Hepatic stellate cell (primary cell): ENCODE measurements around the gene MYT1.

Experiments
- DNase-seq: peaks from one replicate; pipeline ENCODE4 v3.0.0; 2011; ENCODE audit warnings: low spot score

MYT1 gene

DNA sequence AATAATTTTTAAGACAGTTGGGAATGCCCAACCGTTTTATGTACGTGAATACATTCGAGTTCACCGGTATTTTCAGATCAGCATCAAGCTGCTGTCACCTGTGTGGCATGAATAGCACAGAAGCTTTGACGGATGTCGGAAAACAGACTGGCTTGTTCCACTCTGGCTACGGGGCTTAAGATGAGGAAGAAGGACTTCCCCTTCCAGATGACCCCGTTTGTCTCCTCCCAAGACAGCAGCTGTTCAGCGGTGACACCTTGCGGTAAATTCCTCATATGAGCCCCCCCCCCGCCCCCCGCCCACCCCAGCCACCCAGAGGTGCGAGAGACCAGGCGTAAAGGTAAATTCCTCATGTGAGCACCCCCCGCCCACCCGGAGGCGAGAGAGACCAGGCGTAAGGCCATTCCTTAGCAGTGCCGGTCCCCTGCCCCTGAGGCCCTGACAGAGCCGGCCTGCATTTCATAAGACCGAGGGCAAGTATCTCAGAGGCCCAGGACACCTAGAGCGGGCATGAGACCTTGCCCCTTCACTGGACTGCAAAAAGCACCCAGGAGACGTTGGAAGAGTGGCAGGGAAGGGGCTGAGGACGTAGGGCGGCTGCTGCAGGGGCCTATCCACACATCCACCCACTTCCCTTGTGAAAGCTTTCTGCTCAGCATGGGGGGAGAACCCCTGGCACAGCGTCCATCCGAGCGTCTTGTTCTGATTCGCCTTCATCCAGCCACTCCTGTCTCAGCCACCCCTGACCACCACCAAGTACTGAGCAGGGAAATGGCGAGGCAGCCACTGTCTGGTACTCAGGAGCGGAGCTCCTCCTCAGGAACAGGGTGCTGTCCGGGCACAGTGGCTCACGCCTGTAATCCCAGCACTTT is 84.0 kb downstream of the MYT1 start:
- DNase-seq, result no peak

DNA sequence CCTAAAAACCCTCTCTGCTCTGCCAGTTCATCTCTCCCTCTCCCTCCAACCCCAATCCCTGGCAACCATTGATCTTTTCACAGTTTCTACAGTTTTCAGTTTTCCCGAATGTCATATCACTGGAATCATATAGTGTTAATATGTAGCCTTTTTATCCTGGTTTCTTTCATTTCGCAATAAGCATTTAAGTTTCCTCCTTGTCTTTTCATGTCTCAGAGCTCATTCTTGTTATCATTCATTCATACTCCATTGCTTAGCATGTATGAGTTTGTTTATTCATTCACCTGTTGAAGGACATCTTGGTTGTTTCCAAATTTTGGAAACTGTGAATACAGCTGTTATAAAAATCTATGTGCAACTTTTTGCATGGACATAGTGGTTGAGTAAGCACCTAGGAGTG is 85.8 kb downstream of the MYT1 start:
- no peak for DNase-seq

DNA sequence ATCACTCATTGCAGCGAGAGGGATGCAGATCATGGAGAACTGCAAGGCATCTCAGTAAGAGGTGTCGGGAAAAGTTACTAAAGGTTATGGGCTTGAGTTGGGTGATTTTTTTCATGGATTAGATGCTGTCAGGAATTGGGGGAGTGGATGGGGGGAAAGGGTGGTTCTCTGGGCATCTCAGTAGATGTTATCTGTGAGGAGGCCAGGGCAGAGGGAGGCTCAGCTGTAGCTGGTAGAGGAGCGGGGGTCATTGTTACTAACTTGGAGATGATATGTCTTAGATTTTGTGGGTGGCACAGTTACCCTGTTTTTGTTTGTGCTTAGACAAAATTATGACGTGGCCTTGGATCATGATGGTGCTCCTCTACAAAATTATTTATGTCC is 88.7 kb downstream of the MYT1 start:
- DNase-seq, result no peak

DNA sequence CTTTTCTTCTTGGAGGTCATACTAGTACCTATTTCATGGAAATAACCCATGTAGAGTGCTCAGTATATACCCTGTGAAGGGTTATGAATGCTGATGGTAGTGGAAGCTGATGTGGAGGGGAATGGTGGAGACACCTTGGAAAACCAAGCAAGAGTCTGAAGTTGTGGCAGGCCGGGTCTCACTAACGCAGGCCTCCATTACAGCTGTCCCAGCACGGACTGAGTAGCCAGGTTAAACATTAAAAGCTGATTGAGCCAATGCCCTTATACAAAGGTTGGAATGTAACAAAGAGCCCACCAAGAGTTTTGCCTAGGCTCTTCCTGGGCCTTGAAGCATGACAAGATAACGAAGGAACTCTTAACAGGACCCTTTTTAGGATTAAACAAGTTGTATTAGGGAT is 89.2 kb downstream of the MYT1 start:
- no peak for DNase-seq

DNA sequence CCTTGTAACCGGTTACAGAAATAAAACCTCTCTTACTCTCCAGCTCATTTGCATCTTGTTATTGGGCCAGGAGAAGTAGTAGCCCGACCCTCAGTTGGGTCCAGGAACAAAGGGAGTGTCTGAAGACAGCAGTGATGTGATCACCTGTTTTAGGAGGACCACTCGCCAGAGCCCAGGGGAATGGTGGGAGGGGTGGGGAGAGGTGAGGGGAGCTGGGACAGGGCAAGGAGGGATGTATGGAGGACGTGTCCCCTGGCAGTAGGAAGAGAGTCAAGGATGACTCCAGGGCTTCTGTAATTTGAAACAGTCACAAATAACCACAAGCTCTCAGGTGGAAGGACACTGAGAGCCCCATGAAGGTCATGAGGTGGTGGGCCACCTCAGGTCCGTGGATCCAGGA is 89.9 kb downstream of the MYT1 start:
- no peak for DNase-seq

DNA sequence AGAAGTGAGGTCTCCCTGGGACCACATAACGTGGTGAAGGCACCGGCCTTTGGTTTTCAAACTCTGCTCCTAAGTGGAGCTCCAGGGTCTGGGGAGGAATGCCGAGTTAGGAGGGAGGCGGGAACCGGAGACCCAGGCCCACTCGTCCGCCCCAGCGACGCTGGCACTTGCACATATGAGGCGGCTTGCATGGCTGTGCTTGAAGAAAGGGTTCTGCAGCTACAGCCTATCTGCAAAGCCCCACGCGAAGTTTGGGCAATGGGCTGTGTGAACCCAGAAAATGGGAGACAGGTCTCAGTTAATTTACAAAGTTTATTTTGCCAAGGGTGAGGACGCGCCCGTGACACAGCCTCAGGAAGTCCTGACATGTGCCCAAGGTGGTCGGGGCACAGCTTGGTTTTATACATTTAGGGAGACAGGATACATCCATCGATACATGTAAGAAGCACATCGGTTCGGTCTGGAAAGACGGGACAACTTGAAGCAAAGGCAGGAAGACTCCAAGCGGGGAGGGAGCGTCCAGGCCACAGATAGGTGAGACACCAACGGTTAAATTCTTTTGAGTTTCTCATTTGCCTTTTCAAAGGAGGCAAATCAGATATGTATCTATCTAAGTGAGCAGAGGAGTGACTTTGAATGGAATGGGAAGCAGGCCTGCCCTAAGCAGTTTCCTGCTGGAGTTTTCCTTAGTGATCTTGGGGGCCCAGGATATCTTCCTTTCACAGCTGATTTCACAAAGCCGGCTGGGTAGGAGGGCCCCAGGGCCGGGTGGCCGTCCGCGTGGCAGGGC is 90.5 kb downstream of the MYT1 start:
- DNase-seq, result no peak

DNA sequence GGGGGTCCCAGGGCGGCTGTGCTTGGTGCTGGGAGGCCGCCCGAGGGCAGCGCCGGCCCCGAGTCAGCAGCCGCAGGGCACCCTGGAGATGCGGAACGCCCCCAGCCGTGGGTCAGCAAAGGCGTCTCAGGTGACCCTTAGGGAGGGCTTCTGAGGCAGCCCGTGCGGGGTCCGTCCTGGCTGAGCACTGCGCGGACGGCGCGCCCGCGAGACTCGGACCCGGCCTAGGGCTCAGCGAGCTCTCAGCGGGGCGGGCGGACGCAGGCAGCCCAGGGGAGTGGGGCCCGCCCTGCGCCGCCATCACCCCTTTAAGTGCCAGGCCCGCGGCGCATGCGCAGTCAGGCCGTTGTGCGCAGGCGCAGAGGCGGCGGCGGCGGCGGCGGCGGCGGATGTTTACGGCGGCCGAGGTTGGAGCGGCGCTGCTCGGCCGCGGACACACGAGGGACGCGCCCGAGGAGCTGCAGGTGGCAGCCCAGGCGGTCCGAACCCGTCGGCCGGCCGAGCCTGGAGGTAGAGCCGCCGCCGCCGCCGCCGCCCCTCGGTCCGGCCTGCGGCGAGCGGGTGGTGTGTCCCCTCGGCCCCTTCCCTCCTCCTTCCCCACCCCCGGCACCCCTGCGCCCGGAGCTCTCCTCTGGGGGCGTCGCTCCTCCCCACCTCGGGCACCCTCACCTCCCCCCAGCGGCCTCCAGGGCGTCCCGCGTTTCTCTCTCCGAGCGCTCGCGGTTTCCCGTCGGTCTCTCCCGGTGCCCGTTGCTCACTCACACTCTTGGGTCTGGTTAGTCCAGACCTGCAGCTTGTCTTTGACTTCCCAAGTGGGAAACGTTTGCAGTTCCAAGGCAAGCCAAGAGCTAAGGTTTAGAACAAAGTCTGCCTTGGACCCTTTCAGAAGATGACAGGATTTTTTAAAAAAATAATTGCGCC is 91.4 kb downstream of the MYT1 start, which contains the start of gene PCMTD2:
PCMTD2 (plus strand) TSS at position 388 of the 921 bp plus-strand sequence. CDS start 4,218 bp downstream, outside the sequence.
- peak; percentile 97 for DNase-seq

DNA sequence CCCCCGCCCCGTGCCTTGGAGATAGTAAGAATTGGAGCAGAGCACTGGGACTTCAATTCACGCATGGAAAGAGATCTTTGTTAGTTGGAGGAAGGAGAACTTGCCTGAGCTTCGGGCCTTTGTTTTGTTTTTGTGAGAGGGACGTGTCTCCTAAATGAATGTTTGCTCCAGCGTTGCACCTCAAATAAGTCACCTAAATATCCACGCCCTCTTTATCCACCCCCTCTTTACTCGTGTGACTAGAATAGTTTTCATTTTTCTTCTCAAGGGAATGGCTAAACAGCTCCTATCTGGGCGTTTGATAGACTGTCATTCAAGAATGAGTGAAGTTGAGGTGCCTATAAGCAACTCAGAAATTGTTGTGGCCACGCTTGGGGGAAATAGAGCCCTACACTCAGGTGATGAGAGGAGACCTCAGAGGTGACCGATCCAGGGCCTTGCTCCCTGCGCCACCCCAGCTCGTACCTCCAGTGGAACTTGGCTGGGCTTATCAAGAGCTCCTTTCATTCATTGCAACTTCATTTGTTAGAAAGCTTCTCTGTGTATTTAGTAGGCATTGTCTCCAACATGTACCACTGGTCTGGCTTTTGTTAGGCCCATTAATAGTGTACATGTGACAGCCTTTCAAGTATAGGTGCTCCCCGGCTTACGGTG is 92.2 kb downstream of the MYT1 start:
- DNase-seq, result no peak

DNA sequence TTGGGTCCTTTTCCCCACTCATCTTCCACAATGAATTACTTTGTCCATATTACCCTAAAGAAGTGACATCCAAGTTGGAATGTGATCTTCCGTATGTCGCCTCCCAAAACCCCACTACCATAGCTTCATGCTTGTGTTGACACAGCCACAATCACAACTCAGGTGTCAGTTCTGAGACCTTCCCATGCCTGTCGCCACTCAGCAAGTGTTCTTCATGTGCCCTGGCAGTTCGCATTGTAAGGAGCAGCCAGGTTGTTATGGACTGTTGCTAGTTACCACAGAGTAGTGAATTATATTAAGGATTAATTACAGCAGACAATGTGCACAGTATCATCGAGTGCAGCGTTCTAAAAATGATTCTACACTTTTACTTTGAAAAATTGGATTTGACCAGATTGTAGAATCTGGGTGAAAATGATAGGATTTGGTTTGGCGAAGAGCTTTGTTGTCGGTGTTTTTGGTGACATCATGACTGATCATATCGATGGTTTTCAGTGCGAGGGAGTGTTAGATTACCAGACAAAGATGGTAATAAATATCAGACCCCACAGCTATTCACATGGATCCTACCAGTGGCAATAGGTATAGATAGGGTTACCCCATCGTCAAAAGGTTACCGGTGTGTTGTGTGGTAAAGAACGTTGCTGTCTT is 93.0 kb downstream of the MYT1 start:
- no peak for DNase-seq

DNA sequence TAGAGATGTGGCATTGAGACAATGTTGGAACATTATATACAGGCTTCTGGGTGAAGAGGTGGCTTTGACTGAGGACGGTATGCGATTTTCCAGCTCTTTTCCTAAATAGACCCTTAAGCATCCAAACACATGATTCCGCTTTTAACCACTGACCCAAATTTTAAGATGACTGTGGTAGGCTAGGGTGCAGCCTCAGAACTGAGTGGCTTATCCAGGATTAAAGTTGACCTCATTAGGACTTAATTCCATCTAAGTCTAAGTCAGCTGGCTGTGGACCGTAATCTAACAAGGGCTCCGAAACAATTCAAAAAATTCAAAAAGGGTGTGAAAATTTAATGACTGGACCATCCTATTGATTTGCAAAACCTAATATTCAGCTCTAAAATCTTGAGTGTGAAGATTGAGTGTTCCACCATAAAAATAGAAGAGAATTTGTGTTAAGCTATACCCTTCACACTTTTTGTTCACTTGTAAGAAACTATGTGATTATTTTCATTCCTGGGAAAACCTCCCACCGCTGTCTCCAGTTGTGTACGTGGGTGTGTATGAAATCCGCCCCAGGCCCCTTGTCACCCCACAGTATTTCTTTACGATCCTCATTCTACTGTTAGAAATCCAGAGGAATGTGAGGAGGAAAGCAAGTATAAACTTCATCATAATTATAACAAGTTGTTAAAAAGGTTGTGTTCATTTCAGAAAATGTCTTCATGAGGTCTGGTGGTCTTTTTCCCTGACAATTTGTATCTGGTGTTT is 94.0 kb downstream of the MYT1 start:
- no peak for DNase-seq

DNA sequence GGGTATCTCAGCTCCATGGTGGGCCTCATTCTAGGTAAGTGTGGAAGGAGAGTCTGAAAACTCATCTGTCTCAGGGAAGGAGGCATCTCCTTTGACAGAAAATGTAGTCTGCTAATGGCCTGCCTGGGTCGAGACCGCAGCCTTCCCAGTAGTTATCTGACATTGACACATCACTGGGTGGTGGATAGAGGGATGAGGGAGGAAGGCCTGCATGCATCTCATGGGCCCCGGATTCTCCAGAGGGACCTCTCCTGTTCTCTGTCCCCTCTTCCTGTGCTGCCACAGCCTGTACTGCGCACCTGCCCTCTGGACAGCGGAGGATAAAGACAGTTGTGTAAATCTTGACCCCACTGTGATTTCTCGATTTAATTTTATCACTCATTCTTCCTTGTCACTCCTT is 96.0 kb downstream of the MYT1 start:
- no peak for DNase-seq

DNA sequence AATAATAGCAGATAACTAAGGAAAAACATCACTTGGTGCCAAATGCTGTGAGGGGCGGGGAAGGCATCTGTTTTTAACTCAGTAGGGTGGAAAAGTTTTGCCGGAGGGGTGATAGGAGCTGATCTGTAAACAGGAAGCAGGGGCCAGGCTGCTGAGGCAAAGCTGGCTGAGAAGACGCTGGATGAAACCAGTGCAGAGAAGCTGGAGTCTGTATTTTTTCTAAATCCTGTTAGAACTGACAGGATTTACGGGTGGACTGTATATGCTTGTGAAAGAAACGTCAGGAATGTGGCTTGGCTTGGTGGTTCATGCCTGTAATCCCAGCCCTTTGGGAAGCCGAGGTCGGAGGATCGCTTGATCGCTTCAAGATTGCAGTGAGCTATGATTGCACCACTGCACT is 96.9 kb downstream of the MYT1 start:
- DNase-seq, result peak; percentile 32

DNA sequence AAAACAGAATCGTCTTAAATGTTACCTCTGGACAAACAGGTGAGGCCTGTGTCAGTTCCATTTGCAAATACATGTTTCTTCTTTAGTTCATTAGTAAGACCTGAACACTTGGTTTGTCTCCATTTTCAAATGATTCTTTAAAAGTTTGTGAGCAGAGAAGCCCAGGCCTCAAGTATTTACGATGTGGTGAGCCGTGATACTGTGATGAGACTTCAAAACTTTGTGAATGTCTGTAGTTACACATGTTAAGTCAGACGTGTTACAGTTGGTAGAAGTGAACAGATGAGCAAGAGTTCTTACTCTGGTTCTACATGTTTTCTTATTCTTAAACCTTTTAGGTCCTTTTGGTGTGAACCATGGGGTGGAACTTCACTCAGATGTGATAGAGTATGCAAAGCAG is 99.8 kb downstream of the MYT1 start:
- no peak for DNase-seq

DNA sequence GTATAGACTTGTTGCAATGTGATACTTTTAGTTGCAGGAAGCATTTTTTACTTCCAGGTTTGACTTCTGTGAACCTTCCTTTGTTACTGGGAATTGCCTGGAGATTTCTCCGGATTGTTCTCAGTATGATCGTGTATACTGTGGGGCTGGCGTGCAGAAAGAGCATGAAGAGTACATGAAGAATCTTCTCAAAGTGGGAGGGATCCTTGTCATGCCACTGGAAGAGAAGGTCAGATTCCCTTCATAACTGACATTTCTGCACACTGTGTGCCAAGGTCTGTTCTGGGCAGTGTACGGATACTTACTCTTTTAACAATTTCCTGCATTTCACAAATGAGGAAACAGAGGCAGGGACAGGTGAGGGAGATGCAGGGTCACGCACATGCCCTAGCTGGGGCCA is 100.9 kb downstream of the MYT1 start:
- no peak for DNase-seq

DNA sequence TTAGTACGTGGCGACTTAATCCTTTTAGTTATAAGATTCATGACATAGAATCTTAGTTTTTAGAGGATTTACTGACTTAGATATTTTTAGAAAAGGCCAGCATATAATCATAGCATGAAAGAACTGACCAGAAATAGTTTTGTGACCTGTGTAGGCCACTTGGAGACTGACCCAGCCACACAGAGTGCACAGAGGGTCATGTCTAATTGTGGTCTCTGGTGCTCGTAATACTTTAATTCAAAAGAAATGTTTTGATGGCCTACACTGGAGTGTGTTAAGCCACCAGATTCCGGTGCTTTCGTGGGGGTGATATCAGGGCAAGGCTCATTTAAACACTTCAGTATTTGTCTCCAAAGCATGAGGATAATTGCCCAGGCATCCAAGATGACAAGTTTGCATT is 102.7 kb downstream of the MYT1 start:
- DNase-seq, result no peak

DNA sequence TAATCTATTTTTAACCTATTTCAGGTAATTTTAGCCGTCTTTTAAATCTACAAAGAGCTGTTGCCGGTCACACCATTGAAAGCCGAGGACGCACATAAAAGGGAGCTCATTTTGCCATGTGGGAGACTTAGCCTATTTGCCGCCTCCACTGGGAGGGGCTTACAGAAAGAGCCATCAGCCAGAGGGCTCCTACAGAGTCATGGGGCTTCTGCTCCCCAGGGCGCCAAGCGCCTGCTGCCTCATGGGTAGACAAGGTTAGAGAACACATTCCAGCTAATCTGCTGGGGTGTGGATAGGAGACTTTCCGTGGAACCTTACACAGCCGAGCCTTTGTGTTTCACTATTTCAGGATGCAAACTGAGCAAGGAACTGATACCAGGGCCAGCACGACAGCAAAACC is 103.9 kb downstream of the MYT1 start:
- no peak for DNase-seq

DNA sequence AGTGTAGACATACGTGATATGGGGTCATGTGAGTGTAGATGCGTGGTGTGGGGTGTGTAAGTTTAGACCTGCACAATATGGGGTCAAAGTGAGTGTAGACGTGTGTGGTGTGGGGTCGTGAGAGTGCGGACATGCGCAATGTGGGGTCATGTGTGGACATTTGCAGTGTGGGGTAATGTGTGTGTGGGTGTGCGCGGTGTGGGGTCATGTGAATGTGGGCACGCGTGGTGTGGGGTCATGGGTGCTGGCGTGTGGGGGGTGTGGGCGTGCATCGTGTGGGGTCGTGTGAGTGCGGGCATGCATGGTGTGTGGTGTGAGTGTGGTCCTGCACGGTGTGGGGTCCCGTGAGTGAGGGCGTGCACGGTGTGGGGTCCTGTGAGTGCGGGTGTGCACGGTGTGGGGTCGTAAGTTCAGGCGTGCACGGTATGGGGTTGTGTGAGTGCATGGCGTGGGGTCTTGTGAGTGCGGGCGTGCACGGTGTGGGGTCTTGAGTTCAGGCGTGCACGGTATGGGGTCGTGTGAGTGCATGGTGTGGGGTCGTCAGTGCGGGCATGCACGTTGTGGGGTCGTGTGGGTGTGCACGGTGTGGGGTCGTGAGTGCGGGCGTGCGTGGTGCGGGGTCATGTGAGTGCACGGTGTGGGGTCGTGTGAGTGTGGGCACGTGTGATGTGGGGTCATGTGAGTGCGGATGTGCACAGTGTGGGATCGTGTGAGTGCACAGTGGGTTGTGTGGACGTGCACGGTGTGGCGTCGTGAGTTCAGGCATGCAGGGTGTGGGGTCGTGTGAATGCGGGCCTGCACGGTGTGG is 105.6 kb downstream of the MYT1 start:
- DNase-seq, result no peak

DNA sequence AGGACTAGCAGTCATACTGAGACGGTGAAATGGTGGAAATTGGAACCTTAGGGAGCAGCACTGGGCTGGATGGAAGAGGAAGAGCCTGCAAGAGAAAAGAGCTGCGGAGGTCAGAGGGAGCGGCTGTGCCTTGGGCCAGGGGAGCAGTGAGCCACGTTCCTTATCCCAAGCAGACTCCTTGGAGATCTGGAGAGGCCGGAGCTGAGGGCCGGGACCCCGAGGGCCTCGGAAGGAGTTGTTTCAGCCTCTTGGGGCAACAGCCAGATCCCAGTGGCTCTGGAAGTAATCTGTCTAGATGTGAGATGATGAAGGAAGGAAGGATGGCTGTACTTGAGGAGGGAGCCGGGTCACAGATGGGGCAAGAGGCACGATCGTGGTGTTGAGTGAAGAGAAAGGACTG is 107.4 kb downstream of the MYT1 start:
- DNase-seq, result no peak

DNA sequence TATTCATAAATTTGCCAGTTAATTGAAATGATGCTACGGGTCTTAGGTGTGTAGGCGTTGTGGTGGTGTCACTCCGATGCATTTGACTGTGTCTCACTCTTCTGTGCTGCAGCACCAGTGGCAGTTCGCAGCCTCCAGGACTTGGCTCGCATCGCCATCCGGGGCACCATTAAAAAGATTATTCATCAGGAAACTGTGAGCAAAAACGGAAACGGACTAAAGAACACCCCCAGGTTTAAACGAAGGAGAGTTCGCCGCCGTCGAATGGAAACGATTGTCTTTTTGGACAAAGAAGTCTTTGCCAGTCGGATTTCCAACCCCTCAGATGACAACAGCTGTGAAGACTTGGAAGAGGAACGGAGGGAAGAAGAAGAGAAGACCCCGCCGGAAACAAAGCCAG is 108.9 kb downstream of the MYT1 start:
- DNase-seq, result no peak

DNA sequence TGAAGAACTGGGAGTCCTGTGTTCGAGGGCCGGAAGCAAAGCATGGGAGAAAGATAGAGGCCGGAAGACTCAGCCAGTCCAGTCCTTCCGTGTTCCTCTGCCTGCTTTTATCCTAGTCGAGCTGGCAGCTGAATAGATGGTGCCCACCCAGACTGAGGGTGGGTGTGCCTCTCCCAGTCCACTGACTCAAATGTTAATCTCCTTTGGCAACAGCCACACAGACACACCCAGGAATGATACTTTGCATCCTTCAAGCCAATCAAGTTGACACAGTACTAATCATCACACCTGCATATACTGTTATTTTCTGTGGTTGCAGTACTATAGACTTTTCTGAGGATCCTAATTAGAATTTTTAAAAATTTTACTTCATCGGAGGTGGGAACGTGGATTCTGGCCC is 112.6 kb downstream of the MYT1 start:
- DNase-seq, result no peak
